Adipose tissue (tissue), 3 donors: ENCODE data around the gene SLX9. TPM values are rescaled to one million over a fixed set of nuclear protein-coding genes. Genes with fewer than 3 reads are reported as not detected.
"Not testable (repeated sequence)": the region's sequence is repeated elsewhere in the genome, so short reads cannot be mapped to it uniquely, and the experiment has no call there.

Experiments
- H3K27ac ChIP-seq: one replicate; pipeline ENCODE4 v1.5.1; 2013; ENCODE audit warnings: low read depth, low read length
- WGBS, 3 donors: extraction: QIAGEN DNeasy Blood & Tissue Kit; methylation state at CpG; one replicate each; pipeline ENCODE4 v1.1.7; 2013; 5-methylcytosine and 5-hydroxymethylcytosine counted together
- polyA plus RNA-seq, 3 donors: library from polyadenylated mRNA; stranded (reverse); fragments of 200-250 nt; gene quantifications; one replicate each; pipeline ENCODE4 v1.2.3, GENCODE V29; 2013
- donor health status: healthy with polysubstance abuse.
- donor health status: Bipolar disorder and iron deficiency.
- donor health status: healthy.

The SLX9 gene
- polyA plus RNA-seq, 3 donors: 14.1 to 43.6 (median 24.6) TPM

GRCh38 chr21:44965251-44966022, 25.6 kb downstream of the SLX9 start:
- 68 to 86% (median 69%) methylated on average over 17 of the region's 17 CpGs for WGBS, 3 donors
- no peak overlapping the region for H3K27ac ChIP-seq

GRCh38 chr21:44966135-44967081, 26.6 kb downstream of the SLX9 start:
- no peak overlapping the region for H3K27ac ChIP-seq
- 56 to 75% (median 59%) methylated on average over 29 to 30 of the region's 30 CpGs for WGBS, 3 donors

GRCh38 chr21:44967082-44968047, 27.5 kb downstream of the SLX9 start:
- WGBS, 3 donors: 68 to 83% (median 79%) methylated on average over 32 to 38 of the region's 38 CpGs
- H3K27ac ChIP-seq: no peak overlapping the region

- H3K27ac ChIP-seq: no peak overlapping the region
- WGBS, 3 donors: 78 to 85% (median 82%) methylated on average over 20 of the region's 20 CpGs
Measured at GRCh38 chr21:44969066-44969670, 29.3 kb downstream of the SLX9 start.

- no peak overlapping the region for H3K27ac ChIP-seq
- 76 to 86% (median 79%) methylated on average over 24 of the region's 24 CpGs for WGBS, 3 donors
Measured at GRCh38 chr21:44969931-44970755, 30.3 kb downstream of the SLX9 start.

- 81 to 91% (median 85%) methylated on average over 33 to 36 of the region's 36 CpGs for WGBS, 3 donors
- no peak overlapping the region for H3K27ac ChIP-seq
Measured at GRCh38 chr21:44970766-44971671, 31.2 kb downstream of the SLX9 start.

- WGBS, 3 donors: 72 to 85% (median 85%) methylated on average over 10 of the region's 10 CpGs
- H3K27ac ChIP-seq: no peak overlapping the region
Measured at GRCh38 chr21:44971672-44971995, 31.8 kb downstream of the SLX9 start.

GRCh38 chr21:44972301-44972814, 32.5 kb downstream of the SLX9 start:
- H3K27ac ChIP-seq: no peak overlapping the region
- WGBS, 3 donors: 90 to 93% (median 92%) methylated on average over 19 of the region's 19 CpGs

- H3K27ac ChIP-seq: no peak overlapping the region
- WGBS, 3 donors: 74 to 86% (median 82%) methylated on average over 16 of the region's 16 CpGs
Measured at GRCh38 chr21:44972821-44973220, 33.0 kb downstream of the SLX9 start.

- H3K27ac ChIP-seq: no peak overlapping the region
- WGBS, 3 donors: 91 to 93% (median 92%) methylated on average over 12 to 14 of the region's 14 CpGs
Measured at GRCh38 chr21:44973598-44973997, 33.8 kb downstream of the SLX9 start.

- WGBS, 3 donors: 92 to 96% (median 93%) methylated on average over 17 of the region's 17 CpGs
- no peak overlapping the region for H3K27ac ChIP-seq
Measured at GRCh38 chr21:44974676-44975075, 34.8 kb downstream of the SLX9 start.

- 89 to 95% (median 94%) methylated on average over 41 to 42 of the region's 42 CpGs for WGBS, 3 donors
- no peak overlapping the region for H3K27ac ChIP-seq
Measured at GRCh38 chr21:44975720-44976555, 36.1 kb downstream of the SLX9 start.

- not testable (repeated sequence) for H3K27ac ChIP-seq
- WGBS, 3 donors: 91 to 93% (median 92%) methylated on average over 24 to 25 of the region's 25 CpGs
Measured at GRCh38 chr21:44976556-44977393, 36.9 kb downstream of the SLX9 start.

- no peak overlapping the region for H3K27ac ChIP-seq
- WGBS, 3 donors: 96 to 97% (median 97%) methylated on average over 22 of the region's 22 CpGs
Measured at GRCh38 chr21:44977616-44978340, 37.9 kb downstream of the SLX9 start.
